Right atrium auricular region (tissue), 2 donors: ENCODE results near the gene PNPLA8. TPM values are rescaled to one million over a fixed set of nuclear protein-coding genes. Genes with fewer than 3 reads are reported as not detected.
A peak's percentile ranks its signal among the peaks of the same experiment; 100 is the strongest.

ENCODE experiments used
- DNase-seq: peaks from one replicate; pipeline ENCODE4 v3.0.0-alpha.2; 2019; ENCODE audit warnings: low spot score
- H3K27ac ChIP-seq, 2 donors: fragments of 200-600 bp; sonication (generic); 1 replicate in 1 of 2; 2 replicates in 1 of 2; pipeline ENCODE4 v1.5.1; 2016 to 2019
- H3K27me3 ChIP-seq, 2 donors: fragments of 200-600 bp; sonication (generic); one replicate each; pipeline versions ENCODE4 v1.5.1 to v1.6.0; 2017 to 2019
- H3K36me3 ChIP-seq: fragments of 200-600 bp; sonication (generic); one replicate; pipeline ENCODE4 v1.5.1; 2016
- H3K4me1 ChIP-seq, 2 donors: fragments of 200-600 bp; sonication (generic); one replicate each; pipeline versions ENCODE4 v1.5.1 to v1.6.0; 2017 to 2019
- H3K4me3 ChIP-seq, 2 donors: fragments of 200-600 bp; sonication (generic); 1 replicate in 1 of 2; 2 replicates in 1 of 2; pipeline ENCODE4 v1.5.1; 2017 to 2019; ENCODE audit warnings: mild to moderate bottlenecking in 1 of 2, moderate library complexity in 1 of 2
- H3K9me3 ChIP-seq, 2 donors: fragments of 200-600 bp; sonication (generic); one replicate each; pipeline ENCODE4 v1.5.1; 2019
- total RNA-seq, 2 donors: library from RNA; depleted of rRNA; stranded (reverse); fragments of >200 nt; gene quantifications; one replicate each; pipeline ENCODE4 v1.1.0, GENCODE V29; 2016
- TF ChIP-seq, protein P1 (sequence below), 2 donors: fragments of 200-600 bp; sonication (generic); IDR thresholded peaks; one replicate each; pipeline ENCODE4 v1.5.1; 2019; ENCODE audit warnings: antibody characterized with exemption in 2 of 2

Gene PNPLA8
- total RNA-seq, 2 donors from 2014 or later = 25.9 to 33.1 TPM

DNA sequence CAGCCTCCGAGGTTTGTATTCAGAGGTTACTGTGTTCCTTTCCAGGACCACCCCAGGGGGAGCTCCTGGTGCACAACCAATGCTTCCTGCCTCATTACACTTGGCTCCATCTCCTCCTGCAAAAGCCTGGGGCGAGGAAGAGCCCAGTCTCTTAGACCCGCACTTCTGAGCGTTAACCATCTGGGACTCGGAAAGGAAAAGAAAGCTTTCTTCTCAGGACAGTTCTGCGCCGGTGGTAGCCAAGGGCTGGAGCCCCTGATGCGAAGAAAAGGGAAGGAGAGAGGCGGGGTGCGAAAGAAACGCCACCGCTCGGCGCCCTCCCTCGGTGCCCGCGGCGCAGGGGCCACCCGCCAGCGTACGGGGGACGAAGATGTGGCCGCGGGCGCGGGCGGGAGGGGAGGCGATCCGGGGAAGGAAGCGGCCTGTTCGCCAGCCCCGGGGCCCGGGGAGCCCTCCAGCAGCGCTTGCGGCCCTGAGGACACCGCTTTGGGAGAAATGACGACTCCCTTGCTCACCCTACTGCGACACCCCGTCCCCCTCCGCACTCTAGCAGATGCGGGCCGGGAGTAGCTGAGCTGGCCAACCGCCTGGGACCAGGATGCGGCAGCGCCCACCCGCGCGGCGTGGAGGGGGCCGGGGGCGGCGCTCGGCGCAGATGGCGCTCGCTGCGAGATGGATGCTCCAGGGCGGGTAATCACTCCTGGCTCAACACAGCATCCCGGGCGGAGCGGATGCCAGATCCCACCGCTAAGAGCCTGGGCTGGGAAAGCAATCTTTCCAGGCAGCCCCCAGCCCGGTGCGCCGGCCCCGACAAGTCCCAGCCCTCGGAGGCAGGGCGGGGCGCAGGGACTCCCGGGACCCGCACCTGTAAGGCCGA lies 71.0 kb downstream of the PNPLA8 start:
- Histone ChIP-seq H3K36me3 (no peaks in the 10 kb centered on the region), H3K9me3 (no peaks in the 10 kb centered on the region), H3K4me3 (peak overlapping the region; percentile 30 to 51), H3K4me1 (peaks cover 0 to 23% of the 10 kb centered on the region in 2 donors), H3K27me3 (peaks cover 7 to 15% of the 10 kb centered on the region in 2 donors), H3K27ac (no peak overlapping the region)
- DNase-seq = no peak
- TF ChIP-seq, protein P1, sequence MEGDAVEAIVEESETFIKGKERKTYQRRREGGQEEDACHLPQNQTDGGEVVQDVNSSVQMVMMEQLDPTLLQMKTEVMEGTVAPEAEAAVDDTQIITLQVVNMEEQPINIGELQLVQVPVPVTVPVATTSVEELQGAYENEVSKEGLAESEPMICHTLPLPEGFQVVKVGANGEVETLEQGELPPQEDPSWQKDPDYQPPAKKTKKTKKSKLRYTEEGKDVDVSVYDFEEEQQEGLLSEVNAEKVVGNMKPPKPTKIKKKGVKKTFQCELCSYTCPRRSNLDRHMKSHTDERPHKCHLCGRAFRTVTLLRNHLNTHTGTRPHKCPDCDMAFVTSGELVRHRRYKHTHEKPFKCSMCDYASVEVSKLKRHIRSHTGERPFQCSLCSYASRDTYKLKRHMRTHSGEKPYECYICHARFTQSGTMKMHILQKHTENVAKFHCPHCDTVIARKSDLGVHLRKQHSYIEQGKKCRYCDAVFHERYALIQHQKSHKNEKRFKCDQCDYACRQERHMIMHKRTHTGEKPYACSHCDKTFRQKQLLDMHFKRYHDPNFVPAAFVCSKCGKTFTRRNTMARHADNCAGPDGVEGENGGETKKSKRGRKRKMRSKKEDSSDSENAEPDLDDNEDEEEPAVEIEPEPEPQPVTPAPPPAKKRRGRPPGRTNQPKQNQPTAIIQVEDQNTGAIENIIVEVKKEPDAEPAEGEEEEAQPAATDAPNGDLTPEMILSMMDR (IDR thresholded peaks at IDR 0.05) = no peak

DNA sequence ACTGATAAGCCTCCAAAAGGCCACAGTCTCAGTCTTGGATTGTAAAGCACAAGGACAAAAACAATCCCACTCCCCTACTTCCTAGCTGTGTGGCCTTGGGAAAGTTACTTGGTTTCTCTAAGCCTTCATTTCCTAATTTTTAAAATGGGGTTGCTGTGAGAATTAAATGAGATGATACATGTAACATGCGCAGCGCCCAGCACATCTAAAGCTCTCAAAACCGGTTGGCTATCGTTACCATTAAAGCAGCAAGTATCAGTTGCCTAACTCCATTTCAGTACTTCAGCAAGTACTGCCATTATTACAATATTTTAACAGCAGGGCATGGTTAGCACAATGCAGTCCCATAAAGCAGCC lies 71.6 kb downstream of the PNPLA8 start:
- Histone ChIP-seq H3K27ac (no peak overlapping the region), H3K27me3 (peaks cover 7 to 15% of the 10 kb centered on the region in 2 donors), H3K4me3 (peak overlapping the region in 1 of 2 donors; percentile 51), H3K4me1 (peaks cover 0 to 23% of the 10 kb centered on the region in 2 donors), H3K9me3 (no peaks in the 10 kb centered on the region), H3K36me3 (no peaks in the 10 kb centered on the region)
- no peak for DNase-seq
- TF ChIP-seq, protein P1 (IDR thresholded peaks at IDR 0.05) = no peak

DNA sequence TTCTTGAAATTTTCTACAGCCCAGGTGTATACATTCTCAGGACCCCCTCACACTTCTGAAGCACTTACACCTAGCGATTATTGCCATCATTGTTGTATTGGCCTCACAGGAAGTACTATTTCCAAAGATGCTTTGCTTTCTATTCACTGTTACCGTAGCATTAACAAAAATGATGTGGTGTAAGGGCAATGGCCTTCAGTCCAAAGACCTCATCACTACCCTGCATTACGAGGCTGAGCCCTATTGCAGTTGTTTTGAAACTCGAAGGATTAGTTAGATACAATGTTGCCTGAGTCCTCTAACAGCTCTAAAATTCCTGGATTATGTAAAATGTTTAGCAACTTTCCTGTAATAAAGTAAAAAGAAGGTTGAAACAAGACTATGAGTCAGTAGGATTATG lies 72.6 kb downstream of the PNPLA8 start:
- Histone ChIP-seq H3K36me3 (no peaks in the 10 kb centered on the region), H3K27ac (no peak overlapping the region), H3K27me3 (peaks cover 7 to 15% of the 10 kb centered on the region in 2 donors), H3K4me3 (no peak overlapping the region), H3K9me3 (no peaks in the 10 kb centered on the region), H3K4me1 (peaks cover 0 to 23% of the 10 kb centered on the region in 2 donors)
- TF ChIP-seq, protein P1 (IDR thresholded peaks at IDR 0.05) = no peak
- no peak for DNase-seq

DNA sequence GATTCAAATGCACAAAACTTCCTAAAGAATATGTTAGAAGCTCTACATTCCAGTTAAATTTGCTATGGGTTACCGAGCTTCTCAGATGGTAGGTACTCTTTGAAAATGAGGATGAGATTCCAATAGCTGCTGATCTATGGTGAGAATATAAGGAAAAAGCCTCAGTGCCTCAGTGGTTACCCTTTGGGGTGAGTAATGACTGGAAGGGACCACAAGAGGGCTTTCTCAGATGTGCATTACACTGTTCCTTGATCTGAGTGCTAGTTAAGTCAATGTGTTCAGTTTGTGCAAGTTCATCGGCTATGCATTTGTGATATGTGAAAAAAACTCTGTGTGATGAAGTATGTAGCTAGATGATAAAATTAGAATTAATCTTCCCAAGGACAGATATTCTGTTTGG lies 73.2 kb downstream of the PNPLA8 start:
- Histone ChIP-seq H3K9me3 (no peaks in the 10 kb centered on the region), H3K4me1 (peaks cover 0 to 23% of the 10 kb centered on the region in 2 donors), H3K4me3 (no peak overlapping the region), H3K27ac (no peak overlapping the region), H3K27me3 (peaks cover 7 to 15% of the 10 kb centered on the region in 2 donors), H3K36me3 (no peaks in the 10 kb centered on the region)
- no peak for DNase-seq
- TF ChIP-seq, protein P1 (IDR thresholded peaks at IDR 0.05) = peak in 1 of 2 donors; percentile 44

DNA sequence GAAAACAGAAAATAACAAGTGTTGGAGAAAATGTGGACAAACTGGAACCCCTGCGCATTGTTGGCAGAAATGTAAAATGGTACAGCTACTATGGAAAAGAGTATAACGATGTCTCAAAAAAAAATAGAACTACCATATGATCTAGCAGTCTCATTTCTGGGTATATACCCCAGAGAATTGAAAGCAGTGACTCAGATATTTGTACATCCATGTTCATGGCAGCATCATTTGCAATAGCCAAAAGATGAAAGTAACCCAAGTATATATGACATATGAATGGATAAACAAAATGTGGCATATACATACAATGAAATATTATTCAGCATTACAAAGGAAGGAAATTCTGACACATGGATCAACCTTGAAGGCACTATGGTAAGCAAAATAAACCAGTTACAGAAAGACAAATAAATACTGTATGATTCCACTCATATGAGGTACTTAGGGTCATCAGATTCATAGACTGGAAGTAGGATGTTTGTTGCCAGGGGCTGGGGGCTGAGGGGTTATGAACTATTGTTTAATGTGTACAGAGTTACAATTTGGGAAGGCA lies 74.6 kb downstream of the PNPLA8 start:
- Histone ChIP-seq H3K9me3 (no peaks in the 10 kb centered on the region), H3K4me1 (peaks cover 0 to 20% of the 10 kb centered on the region in 2 donors), H3K36me3 (no peaks in the 10 kb centered on the region), H3K27me3 (peaks cover 7 to 11% of the 10 kb centered on the region in 2 donors), H3K27ac (no peak overlapping the region), H3K4me3 (no peak overlapping the region)
- no peak for DNase-seq
- TF ChIP-seq, protein P1 (IDR thresholded peaks at IDR 0.05) = no peak
